ENCODE results near the gene TRIM33. TPM values are rescaled to one million over a fixed set of nuclear protein-coding genes. Genes with fewer than 3 reads are reported as not detected.

The TRIM33 gene
- total and polyA plus RNA-seq, 2 donors (not counting 1 experiment from before 2014, with no cell fraction given): 13.7 to 61.0 TPM

GRCh38 chr1:114510274-114511031 lies 550 bp downstream of the TRIM33 start:
- under 1% methylated on average over 71 of the region's 71 CpGs for WGBS (ENCODE audit: insufficient coverage)
- ChIA-PET CTCF (no interaction called here), POLR2A (interaction anchor here (0.6 to 2.5 kb wide), 5 partner anchors 51 to 247 kb away, joined by 3 to 16 read pairs (median 3); partner anchors contain the start of genes BCAS2, CSDE1 and NRAS)
- H3K4me3 Mint-ChIP-seq: peak overlapping the region; percentile 91
- TF ChIP-seq CTCF (IDR thresholded peaks at IDR 0.05) (no peak), EZH2 (IDR thresholded peaks at IDR 0.05; ENCODE audit: borderline replicate concordance, insufficient read depth, low read depth, low read length, poor library complexity, severe bottlenecking) (no peak)
- H3K9ac ChIP-seq (ENCODE audit: low read length): peak overlapping the region; percentile 100
- no peaks in the 10 kb centered on the region for H3K27me3 Mint-ChIP-seq
- H3K4me2 ChIP-seq (replicated peaks; ENCODE audit: low read depth, low read length, poor library complexity, severe bottlenecking): peak overlapping the region; percentile 95
- ATAC-seq (ENCODE audit: low read depth): peak; percentile 69
- H3K27ac ChIP-seq (ENCODE audit: low read length in 2 of 2): peak overlapping the region; percentile 65 to 100
- peaks cover 0 to 13% of the 10 kb centered on the region in 2 experiments for H3K36me3 ChIP-seq (replicated peaks in 1 of 2; ENCODE audit: control extremely low read depth in 1 of 2, control insufficient read depth in 1 of 2, extremely low read depth in 1 of 2, insufficient read depth in 2 of 2, low read length in 1 of 2)
- no peak for DNase-seq
- no peaks in the 10 kb centered on the region for H3K27me3 ChIP-seq (replicated peaks in 1 of 4; ENCODE audit: control extremely low read depth in 1 of 4, control insufficient read depth in 3 of 4, insufficient read depth in 4 of 4, low read length in 3 of 4)
- peaks cover 66% of the 10 kb centered on the region for H3K79me2 ChIP-seq (ENCODE audit: control insufficient read depth, insufficient read depth, low read length)
- peaks cover 33% of the 10 kb centered on the region for H4K20me1 ChIP-seq (ENCODE audit: control insufficient read depth, insufficient read depth, low read length, poor library complexity, severe bottlenecking)
- H3K27ac Mint-ChIP-seq: peak overlapping the region; percentile 83
- peaks cover 53% of the 10 kb centered on the region for H3K4me1 Mint-ChIP-seq
- intact Hi-C loops (cut with micrococcal nuclease): loop anchor here (1.0 to 2.0 kb wide), 8 partner anchors 28 to 1554 kb away; partner anchors contain the start of genes BCAS2, DENND2C, NRAS and SIKE1
- H2AFZ ChIP-seq (ENCODE audit: insufficient read depth, low read depth, low read length, poor library complexity, severe bottlenecking): peak overlapping the region; percentile 71
- H3K9me3 ChIP-seq (ENCODE audit: control extremely low read depth in 1 of 3, control insufficient read depth in 2 of 3, insufficient read depth in 1 of 3, low read length in 2 of 3): peaks cover 0 to 2% (median 0%) of the 10 kb centered on the region in 3 donors
- no peaks in the 10 kb centered on the region for H3K9me3 Mint-ChIP-seq (ENCODE audit: insufficient read depth)
- H3K4me1 ChIP-seq (ENCODE audit: control insufficient read depth in 2 of 2, insufficient read depth in 2 of 2, low read length in 2 of 2): peaks cover 36 to 42% of the 10 kb centered on the region in 2 donors
- H3K4me3 ChIP-seq (ENCODE audit: control extremely low read depth in 1 of 5, extremely low read depth in 1 of 5, insufficient read depth in 1 of 5, low read depth in 2 of 5, low read length in 4 of 5): peak overlapping the region; percentile 43 to 98 (median 83)

All from B cell (primary cell).